GM21737 (cell line): Measurements from ENCODE around the gene HOXA1.

Experiments used
- ATAC-seq: cut with Tn5 transposase; IDR thresholded peaks from one replicate; pipeline ENCODE4 v1.9.1; 2021; ENCODE audit warnings: mild to moderate bottlenecking, moderate library complexity; ENCODE audit not compliant: unreplicated experiment

The HOXA1 gene

GRCh38 chr7:27132214-27132613, 36.4 kb upstream of the HOXA1 start:
- ATAC-seq, result no peak

- no peak for ATAC-seq
These were observed 35.6 kb upstream of the HOXA1 start for GRCh38 chr7:27131390-27131819.

- no peak for ATAC-seq
These were observed 35.0 kb upstream of the HOXA1 start, which contains the start of gene HOXA4 for GRCh38 chr7:27130540-27131389. TSS of gene HOXA4 (minus strand) at chr7:27130757. CDS start at chr7:27130733, 24 bp downstream.

GRCh38 chr7:27129729-27130539, 34.1 kb upstream of the HOXA1 start:
- ATAC-seq, result no peak

- ATAC-seq, result no peak
These were observed 33.3 kb upstream of the HOXA1 start for GRCh38 chr7:27128776-27129728.

GRCh38 chr7:27128034-27128433, 32.2 kb upstream of the HOXA1 start:
- ATAC-seq, result no peak

- ATAC-seq, result no peak
These were observed 31.0 kb upstream of the HOXA1 start for GRCh38 chr7:27126596-27127327.

- no peak for ATAC-seq
These were observed 30.2 kb upstream of the HOXA1 start for GRCh38 chr7:27125986-27126394.

- no peak for ATAC-seq
These were observed 29.3 kb upstream of the HOXA1 start for GRCh38 chr7:27124902-27125689.

GRCh38 chr7:27124096-27124901, 28.5 kb upstream of the HOXA1 start:
- no peak for ATAC-seq

GRCh38 chr7:27123477-27124053, 27.8 kb upstream of the HOXA1 start:
- no peak for ATAC-seq

GRCh38 chr7:27123007-27123476, 27.2 kb upstream of the HOXA1 start:
- ATAC-seq, result no peak

GRCh38 chr7:27122077-27122910, 26.5 kb upstream of the HOXA1 start:
- no peak for ATAC-seq

- no peak for ATAC-seq
These were observed 25.9 kb upstream of the HOXA1 start for GRCh38 chr7:27121684-27122076.

- no peak for ATAC-seq
These were observed 23.7 kb upstream of the HOXA1 start for GRCh38 chr7:27119412-27119911.

- no peak for ATAC-seq
These were observed 22.8 kb upstream of the HOXA1 start for GRCh38 chr7:27118580-27118979.
